ENCODE measurements around the gene ITGA7.

DNA sequence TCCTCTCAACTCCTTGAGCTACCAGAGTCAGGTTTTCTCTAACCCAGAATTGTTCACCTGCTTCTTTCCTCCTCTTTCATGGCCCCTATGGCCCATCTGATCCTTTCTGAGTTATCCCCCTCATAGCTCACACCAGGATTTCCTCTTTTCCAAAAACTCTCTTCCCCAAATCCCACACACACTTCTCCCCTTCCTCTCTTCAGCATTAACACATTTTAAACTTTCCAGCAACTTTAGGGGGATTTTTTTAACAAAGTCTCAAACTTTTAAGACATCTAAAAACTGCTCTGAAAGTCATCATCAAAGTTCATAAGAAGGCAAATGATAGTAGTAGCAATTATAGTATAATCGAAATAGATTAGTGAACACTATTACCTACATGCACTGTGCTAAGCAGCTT, 63.1 kb downstream of the ITGA7 start:
- TF ChIP-seq POLR2A (IDR thresholded peaks at IDR 0.05), result no peak
- TF ChIP-seq, protein P1, sequence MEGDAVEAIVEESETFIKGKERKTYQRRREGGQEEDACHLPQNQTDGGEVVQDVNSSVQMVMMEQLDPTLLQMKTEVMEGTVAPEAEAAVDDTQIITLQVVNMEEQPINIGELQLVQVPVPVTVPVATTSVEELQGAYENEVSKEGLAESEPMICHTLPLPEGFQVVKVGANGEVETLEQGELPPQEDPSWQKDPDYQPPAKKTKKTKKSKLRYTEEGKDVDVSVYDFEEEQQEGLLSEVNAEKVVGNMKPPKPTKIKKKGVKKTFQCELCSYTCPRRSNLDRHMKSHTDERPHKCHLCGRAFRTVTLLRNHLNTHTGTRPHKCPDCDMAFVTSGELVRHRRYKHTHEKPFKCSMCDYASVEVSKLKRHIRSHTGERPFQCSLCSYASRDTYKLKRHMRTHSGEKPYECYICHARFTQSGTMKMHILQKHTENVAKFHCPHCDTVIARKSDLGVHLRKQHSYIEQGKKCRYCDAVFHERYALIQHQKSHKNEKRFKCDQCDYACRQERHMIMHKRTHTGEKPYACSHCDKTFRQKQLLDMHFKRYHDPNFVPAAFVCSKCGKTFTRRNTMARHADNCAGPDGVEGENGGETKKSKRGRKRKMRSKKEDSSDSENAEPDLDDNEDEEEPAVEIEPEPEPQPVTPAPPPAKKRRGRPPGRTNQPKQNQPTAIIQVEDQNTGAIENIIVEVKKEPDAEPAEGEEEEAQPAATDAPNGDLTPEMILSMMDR (IDR thresholded peaks at IDR 0.05), result no peak
